Measurements from ENCODE around the gene APOL6. TPM values are rescaled to one million over a fixed set of nuclear protein-coding genes. Genes with fewer than 3 reads are reported as not detected.
"Not testable (repeated sequence)": the region's sequence is repeated elsewhere in the genome, so short reads cannot be mapped to it uniquely, and the experiment has no call there.

APOL6 gene
- total RNA-seq, 2 donors from 2014 or later, result 42.7 to 44.8 TPM

DNA sequence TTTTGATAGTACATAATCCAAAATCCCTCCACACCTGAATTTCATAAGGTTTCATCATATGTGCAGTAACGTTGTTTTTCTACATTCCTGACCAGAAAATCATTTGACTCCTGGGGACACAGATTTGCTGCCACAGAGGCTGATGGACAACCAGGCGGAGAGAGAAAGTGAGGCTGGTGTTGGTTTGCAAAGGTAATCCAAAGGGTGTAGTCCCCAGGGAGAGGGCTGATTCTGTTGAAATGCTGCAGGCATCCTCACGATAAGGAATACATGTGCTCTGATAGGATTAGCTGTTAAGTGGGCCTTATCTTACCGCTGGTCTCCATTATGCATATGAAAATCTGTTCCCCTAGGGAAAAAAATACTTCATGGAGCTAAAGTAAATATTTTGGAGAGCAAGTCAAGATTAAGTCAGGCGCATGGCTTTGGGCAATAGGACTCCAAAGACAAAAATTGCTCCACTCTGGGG, 8.1 kb downstream of the APOL6 start:
- Mint-ChIP-seq H3K36me3 (ENCODE audit: low read depth) (peaks cover 20% of the 10 kb centered on the region), H3K4me1 (peaks cover 51% of the 10 kb centered on the region), H3K27me3 (no peaks in the 10 kb centered on the region), H3K27ac (peak overlapping the region; percentile 98), H3K4me3 (no peak overlapping the region)
- ATAC-seq (no peak), DNase-seq (no peak)
- H3K9me3 ChIP-seq (ENCODE audit: control insufficient read depth, low read length, poor library complexity, severe bottlenecking), result no peaks in the 10 kb centered on the region

DNA sequence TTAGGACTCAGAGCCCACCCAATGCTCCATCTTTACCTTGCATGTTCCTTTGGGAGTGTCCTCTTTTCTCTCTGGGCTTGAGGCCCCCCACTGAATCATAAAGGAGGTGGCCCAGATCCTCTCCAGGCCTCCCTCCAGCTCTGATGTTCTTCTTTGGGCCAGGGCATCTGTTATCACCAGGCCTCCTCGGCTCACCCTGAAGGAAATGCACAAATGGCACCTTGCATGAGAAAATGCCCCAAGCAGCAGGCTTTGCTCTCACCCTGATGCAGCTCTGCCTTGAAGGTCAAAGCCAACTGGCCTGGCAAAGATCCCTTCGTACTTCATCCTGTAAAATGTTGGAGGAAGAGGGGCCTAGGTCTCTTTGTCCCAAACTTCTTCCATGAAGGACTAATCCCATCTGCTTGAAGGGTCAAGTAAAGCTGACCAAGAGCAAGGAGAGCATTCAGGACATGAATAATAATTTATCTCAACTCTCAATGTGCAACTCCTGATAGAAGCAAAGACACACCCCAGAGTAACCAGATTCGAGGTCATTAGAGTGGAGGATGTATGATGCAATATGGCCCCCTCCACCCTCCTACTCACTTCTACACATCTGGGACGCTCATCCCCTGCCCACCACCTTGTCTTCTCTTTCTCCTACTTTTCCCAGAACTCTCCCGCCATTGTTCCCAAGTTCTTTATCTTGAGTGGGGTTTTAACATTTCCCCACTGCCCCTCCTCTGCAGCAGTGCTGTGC, 9.5 kb downstream of the APOL6 start:
- Mint-ChIP-seq H3K4me3 (no peak overlapping the region), H3K4me1 (peaks cover 63% of the 10 kb centered on the region), H3K36me3 (ENCODE audit: low read depth) (peaks cover 23% of the 10 kb centered on the region), H3K27me3 (no peaks in the 10 kb centered on the region), H3K27ac (peak overlapping the region; percentile 98)
- ATAC-seq (no peak), DNase-seq (no peak)
- no peaks in the 10 kb centered on the region for H3K9me3 ChIP-seq (ENCODE audit: control insufficient read depth, low read length, poor library complexity, severe bottlenecking)

DNA sequence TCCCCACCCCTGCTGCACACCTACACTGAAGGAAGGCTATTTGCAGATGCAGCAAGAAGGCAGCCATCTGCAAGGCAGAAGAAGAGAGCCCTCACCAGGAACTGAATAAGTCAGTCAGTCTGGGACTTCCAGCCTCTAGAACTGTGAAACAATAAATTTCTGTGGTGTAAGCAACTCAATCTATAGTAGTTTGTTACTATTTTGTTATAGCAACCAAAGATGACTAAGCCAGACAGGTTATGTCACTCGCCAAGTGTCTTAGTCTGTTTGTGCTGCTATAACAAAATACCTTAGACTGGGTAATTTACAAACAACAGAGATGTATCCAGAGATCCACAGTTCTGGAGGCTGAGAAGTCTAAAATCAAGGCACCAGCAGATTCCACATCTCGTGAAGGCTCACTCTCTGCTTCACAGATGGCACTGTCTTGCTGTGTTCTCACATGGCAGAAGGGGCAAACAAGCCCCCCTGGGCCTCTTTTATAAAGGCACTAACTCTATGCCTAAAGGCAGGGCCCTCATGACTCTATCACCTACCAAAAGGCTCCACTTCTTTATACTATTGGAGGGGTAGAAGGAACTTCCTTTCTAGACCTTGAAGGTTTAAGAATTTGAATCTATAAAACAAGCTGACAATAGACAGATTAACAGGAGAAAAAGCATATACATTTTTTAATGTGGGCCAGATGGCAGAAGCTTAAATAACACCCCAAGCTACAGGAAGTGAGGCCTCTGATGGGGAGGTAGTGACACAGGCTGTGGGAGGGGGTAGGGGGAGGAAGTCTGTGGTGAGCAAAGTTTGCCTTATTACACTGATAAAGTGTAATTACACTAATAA, 12.3 kb downstream of the APOL6 start:
- peak; percentile 33 to 55 (median 42) for DNase-seq
- peaks cover 20% of the 10 kb centered on the region for H3K36me3 Mint-ChIP-seq (ENCODE audit: low read depth)
- no peaks in the 10 kb centered on the region for H3K27me3 Mint-ChIP-seq
- peaks cover 48% of the 10 kb centered on the region for H3K4me1 Mint-ChIP-seq
- H3K4me3 Mint-ChIP-seq, result peak overlapping the region; percentile 77
- peak; percentile 90 for ATAC-seq
- peak overlapping the region; percentile 98 for H3K27ac Mint-ChIP-seq
- no peaks in the 10 kb centered on the region for H3K9me3 ChIP-seq (ENCODE audit: control insufficient read depth, low read length, poor library complexity, severe bottlenecking)

DNA sequence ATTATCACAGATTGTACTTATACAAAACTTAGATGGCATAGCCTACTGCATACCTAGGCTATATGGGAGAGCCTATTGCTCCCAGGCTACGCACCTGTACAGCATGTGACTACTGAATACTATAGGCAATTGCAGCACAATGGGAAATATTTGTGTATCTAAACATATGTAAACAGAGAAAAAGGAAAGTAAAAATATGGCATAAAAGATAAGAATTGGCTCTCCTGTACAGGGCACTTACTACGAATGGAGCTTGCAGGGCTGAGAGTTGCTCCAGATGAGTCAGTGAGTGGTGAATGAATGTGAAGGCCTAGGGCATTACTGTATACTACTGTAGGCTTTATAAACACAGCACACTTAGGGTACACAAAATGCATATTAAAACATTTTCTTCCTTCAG, 13.2 kb downstream of the APOL6 start:
- ATAC-seq (peak; percentile 2), DNase-seq (no peak)
- Mint-ChIP-seq H3K27me3 (no peaks in the 10 kb centered on the region), H3K4me3 (peak overlapping the region; percentile 77), H3K36me3 (ENCODE audit: low read depth) (peaks cover 20% of the 10 kb centered on the region), H3K4me1 (peaks cover 45% of the 10 kb centered on the region), H3K27ac (peak overlapping the region; percentile 98)
- H3K9me3 ChIP-seq (ENCODE audit: control insufficient read depth, low read length, poor library complexity, severe bottlenecking), result no peaks in the 10 kb centered on the region

DNA sequence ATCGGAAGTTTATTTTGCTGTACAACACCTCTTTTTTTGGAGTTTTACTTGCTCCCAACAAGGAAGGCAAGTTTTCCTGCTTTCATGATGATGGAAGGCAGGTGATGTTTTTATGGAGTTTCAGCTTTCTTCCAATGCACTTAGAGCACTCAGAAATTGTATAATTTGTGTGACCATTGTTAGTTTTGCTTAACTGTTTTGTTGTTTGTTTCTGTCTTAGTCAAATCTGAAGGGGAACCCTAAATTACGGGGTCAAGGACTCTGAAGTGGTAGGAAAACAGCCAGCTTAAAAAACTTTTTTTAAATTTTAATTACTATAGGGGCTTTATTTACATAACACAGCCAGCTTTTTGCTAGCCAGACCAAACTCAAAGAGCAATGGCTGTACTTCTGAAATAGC, 14.7 kb downstream of the APOL6 start:
- Mint-ChIP-seq H3K4me3 (peak overlapping the region; percentile 41), H3K4me1 (peaks cover 38% of the 10 kb centered on the region), H3K36me3 (ENCODE audit: low read depth) (peaks cover 17% of the 10 kb centered on the region), H3K27ac (peak overlapping the region; percentile 98), H3K27me3 (no peaks in the 10 kb centered on the region)
- H3K9me3 ChIP-seq (ENCODE audit: control insufficient read depth, low read length, poor library complexity, severe bottlenecking), result no peaks in the 10 kb centered on the region
- ATAC-seq (no peak), DNase-seq (no peak)

DNA sequence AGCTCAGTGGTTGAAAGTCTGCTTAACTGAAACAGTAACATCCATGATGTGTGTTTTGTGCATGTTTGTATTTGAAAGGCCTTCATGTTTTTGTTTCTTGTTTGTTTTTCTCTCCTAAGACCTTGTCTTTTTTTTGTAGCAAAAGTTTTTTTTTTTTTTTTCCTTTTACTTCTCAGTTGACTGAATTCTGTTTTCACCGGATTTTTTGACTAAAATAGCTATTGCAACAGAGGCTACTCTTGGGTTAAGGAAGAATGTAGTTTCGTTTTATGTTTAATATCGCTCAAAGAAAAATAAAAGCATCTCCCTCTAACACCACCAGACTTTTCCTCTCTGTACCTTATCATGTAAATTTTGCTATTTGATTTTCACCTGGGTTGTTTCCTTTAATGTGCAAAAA, 15.1 kb downstream of the APOL6 start:
- DNase-seq (no peak), ATAC-seq (no peak)
- Mint-ChIP-seq H3K27me3 (no peaks in the 10 kb centered on the region), H3K36me3 (ENCODE audit: low read depth) (peaks cover 14% of the 10 kb centered on the region), H3K27ac (peak overlapping the region; percentile 98), H3K4me3 (peak overlapping the region; percentile 41), H3K4me1 (peaks cover 35% of the 10 kb centered on the region)
- no peaks in the 10 kb centered on the region for H3K9me3 ChIP-seq (ENCODE audit: control insufficient read depth, low read length, poor library complexity, severe bottlenecking)

DNA sequence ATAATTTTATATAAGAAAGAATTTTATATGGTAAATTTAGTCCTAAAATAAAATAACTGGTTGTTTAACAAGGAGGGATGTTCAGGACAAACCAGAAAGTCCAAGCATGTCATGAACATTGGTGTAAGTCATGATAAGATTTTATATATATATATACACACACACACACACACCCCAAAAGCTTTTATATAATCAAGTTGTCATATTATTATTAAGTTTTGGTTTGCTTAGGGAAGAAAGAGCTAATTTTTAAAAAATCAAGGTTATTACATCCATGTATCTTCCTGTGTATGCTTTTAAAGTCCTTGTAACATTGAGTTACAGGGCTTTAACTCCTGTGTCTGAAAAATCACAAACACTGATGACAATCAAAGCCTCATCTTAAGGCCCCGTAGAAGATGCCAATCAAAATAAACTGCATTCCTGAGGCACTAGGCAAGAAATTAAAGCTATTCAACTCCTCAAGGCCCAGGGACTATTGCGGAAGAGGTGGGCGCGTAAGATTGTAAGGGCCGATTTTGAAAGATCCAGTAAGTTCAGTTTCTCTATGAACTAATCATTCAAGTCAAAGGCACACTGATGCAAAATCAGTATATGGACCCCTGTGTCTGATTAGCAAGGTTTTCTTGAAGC, 16.8 kb downstream of the APOL6 start:
- H3K9me3 ChIP-seq (ENCODE audit: control insufficient read depth, low read length, poor library complexity, severe bottlenecking), result no peaks in the 10 kb centered on the region
- H3K4me1 Mint-ChIP-seq, result peaks cover 24% of the 10 kb centered on the region
- no peak overlapping the region for H3K27ac Mint-ChIP-seq
- ATAC-seq (no peak), DNase-seq (no peak)
- H3K4me3 Mint-ChIP-seq, result no peak overlapping the region
- H3K27me3 Mint-ChIP-seq, result no peaks in the 10 kb centered on the region
- peaks cover 6% of the 10 kb centered on the region for H3K36me3 Mint-ChIP-seq (ENCODE audit: low read depth)

DNA sequence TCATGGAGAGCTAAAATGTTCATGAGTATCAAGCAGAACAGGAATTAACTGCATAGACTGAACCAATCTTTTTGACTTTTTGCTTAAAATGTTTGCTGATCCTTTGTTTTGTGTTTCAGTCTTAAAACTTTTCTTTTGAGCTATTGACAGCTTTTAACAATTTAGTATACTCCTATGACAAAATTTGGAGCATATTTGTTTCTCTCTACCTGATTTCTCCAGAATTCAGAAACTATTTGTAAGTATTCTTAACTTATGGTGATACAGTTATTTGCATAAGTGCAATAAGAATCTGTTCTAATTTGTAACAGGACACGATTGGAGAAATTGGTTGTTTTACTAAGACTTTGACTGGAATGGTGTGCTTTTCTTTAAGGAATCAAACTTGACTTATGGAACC, 18.5 kb downstream of the APOL6 start:
- not testable (repeated sequence) for H3K4me3 Mint-ChIP-seq; H3K27me3 Mint-ChIP-seq; H3K36me3 Mint-ChIP-seq (ENCODE audit: low read depth); DNase-seq; ATAC-seq; H3K9me3 ChIP-seq (ENCODE audit: control insufficient read depth, low read length, poor library complexity, severe bottlenecking); H3K27ac Mint-ChIP-seq
- H3K4me1 Mint-ChIP-seq, result peaks cover 13% of the 10 kb centered on the region

DNA sequence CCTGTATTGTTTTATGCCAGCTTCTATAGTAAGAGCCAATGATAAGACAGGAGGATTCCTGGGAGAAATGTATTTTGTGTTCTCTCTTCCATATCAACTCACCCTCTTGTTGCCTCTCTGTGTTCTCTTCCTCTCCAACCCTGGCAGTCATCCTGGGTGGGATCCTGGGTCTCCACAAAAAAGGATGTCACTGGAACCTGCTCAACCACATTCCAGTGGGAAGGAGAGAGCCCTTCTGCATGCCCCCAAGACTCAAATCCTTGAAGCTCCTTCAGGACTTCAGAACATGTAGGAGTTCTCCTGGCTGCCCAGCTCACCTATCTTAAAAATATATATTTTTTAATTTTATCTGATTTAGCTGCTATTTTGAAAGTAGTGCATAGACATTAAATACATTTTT, 26.1 kb downstream of the APOL6 start:
- no peaks in the 10 kb centered on the region for H3K36me3 Mint-ChIP-seq (ENCODE audit: low read depth)
- ATAC-seq, result no peak
- no peak overlapping the region for H3K27ac Mint-ChIP-seq

DNA sequence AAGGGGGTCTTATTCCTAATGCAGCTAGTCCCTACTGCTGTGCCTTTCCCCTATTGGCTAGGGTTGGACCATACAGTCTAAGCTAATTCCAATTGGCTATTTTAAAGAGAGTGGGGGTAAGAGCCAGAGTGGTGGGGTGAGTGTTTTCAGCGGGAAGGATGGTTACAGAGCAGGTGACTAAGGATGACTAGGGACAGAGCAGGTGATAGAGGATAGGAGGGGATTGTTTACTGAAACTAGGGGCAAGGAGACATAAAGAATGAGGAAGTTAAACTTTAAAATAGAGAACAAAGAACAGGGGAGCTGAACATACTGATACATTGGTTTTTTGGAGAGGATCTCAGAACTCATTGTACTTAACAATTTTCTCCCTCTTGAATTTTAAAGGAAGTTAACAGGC, 27.8 kb downstream of the APOL6 start:
- not testable (repeated sequence) for H3K27me3 Mint-ChIP-seq; H3K9me3 ChIP-seq (ENCODE audit: control insufficient read depth, low read length, poor library complexity, severe bottlenecking); H3K27ac Mint-ChIP-seq; H3K4me1 Mint-ChIP-seq; ATAC-seq; H3K36me3 Mint-ChIP-seq (ENCODE audit: low read depth); DNase-seq; H3K4me3 Mint-ChIP-seq

More for the DNA sequence above, 26.1 kb downstream of the APOL6 start:
- H3K27me3 Mint-ChIP-seq, result no peaks in the 10 kb centered on the region
- H3K9me3 ChIP-seq (ENCODE audit: control insufficient read depth, low read length, poor library complexity, severe bottlenecking), result no peaks in the 10 kb centered on the region
- H3K4me3 Mint-ChIP-seq, result no peak overlapping the region
- no peak for DNase-seq
- H3K4me1 Mint-ChIP-seq, result no peaks in the 10 kb centered on the region

DNA sequence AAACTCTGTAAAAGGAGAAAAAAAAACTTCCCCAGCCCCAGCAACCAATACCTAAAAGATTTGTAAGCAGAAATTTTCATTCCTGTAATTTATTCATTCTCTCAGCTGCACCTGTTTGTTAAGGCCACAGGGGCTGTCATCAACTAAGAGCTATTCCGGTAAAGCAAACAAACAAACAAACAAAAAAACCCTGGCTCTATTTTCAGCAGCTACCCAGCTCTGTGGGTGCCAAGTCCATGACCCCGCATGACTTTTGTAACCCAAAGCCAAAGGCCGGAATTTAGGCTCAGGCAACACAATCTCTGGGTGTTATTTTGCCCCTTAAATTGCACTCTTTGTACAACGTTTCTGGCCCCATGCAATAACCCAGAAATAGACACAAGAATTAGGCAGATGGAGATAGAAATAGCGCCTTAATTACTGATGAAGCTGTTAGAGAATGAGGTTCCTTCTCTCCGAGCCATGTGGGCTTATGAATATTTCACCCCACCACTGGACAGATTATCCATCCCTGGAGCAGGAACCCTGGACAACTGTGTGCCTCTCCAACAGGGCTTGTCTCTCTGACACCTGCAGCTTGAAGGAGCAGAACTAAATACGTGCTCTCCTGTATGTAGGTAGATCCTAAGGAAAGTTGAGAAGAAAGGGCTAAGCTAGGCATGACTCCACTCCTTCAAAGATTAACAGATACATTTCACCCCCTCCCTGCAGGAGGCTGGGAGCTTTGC, 29.4 kb downstream of the APOL6 start:
- DNase-seq, result no peak
- H3K4me1 Mint-ChIP-seq, result no peaks in the 10 kb centered on the region
- H3K27ac Mint-ChIP-seq, result no peak overlapping the region
- H3K9me3 ChIP-seq (ENCODE audit: control insufficient read depth, low read length, poor library complexity, severe bottlenecking), result no peaks in the 10 kb centered on the region
- no peak for ATAC-seq
- H3K36me3 Mint-ChIP-seq (ENCODE audit: low read depth), result no peaks in the 10 kb centered on the region
- no peak overlapping the region for H3K4me3 Mint-ChIP-seq
- no peaks in the 10 kb centered on the region for H3K27me3 Mint-ChIP-seq

DNA sequence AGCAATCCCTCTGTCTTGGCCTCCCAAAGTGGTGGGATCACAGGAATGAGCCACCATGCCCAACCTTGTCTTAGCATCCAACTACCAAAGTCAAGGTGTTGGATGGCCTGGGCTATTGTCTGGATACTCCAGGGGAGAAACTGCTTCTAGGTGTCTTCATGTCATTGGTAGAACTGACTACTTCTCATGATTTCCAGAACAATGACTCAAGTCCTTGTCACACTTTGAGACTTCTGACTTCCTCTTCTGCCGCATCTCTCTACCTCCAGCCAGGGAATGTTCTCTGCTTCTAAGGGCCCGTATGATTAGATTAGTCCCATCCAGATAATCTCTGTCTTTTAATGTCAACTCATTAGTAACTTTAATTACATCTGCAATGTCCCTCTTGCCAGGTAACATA, 30.6 kb downstream of the APOL6 start:
- no peak for DNase-seq
- Mint-ChIP-seq H3K27ac (no peak overlapping the region), H3K4me3 (no peak overlapping the region), H3K27me3 (no peaks in the 10 kb centered on the region), H3K36me3 (ENCODE audit: low read depth) (peaks cover 5% of the 10 kb centered on the region), H3K4me1 (peaks cover 6% of the 10 kb centered on the region)
- ATAC-seq, result no peak
- no peaks in the 10 kb centered on the region for H3K9me3 ChIP-seq (ENCODE audit: control insufficient read depth, low read length, poor library complexity, severe bottlenecking)

DNA sequence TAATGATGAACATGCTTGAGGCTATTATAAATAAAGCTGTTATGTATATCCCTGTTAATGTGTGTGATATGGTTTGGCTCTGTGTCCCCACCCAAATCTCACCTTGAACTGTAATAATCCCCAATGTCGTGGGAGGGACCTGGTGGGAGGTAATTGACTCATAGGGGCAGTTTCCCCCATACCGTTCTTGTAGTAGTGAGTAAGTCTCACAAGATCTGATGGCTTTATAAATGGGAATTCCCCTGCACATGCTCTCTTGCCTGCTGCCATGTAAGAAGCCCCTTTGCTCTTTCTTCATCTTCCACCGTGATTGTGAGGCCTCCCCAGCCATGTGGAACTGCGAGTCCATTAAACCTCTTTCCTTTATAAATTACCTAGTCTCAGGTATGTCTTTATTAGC, 31.2 kb downstream of the APOL6 start:
- H3K36me3 Mint-ChIP-seq (ENCODE audit: low read depth); H3K27ac Mint-ChIP-seq; H3K9me3 ChIP-seq (ENCODE audit: control insufficient read depth, low read length, poor library complexity, severe bottlenecking); H3K4me1 Mint-ChIP-seq; H3K27me3 Mint-ChIP-seq; H3K4me3 Mint-ChIP-seq; DNase-seq: not testable (repeated sequence)
- ATAC-seq, result peak; percentile 36
